Osteocyte (in vitro differentiated cells): Measurements from ENCODE around the gene PRKCE. TPM values are rescaled to one million over a fixed set of nuclear protein-coding genes. Genes with fewer than 3 reads are reported as not detected.

Source experiments
- DNase-seq: peaks from one replicate; pipeline ENCODE4 v3.0.0; 2021; ENCODE audit warnings: mixed read lengths; ENCODE audit not compliant: unreplicated experiment; ENCODE audit errors: extremely low spot score
- H3K27ac Mint-ChIP-seq: one replicate; pipeline ENCODE4 v1.8.0; 2021; ENCODE audit warnings: mild to moderate bottlenecking, mixed read lengths; ENCODE audit not compliant: unreplicated experiment
- H3K27me3 Mint-ChIP-seq: one replicate; pipeline ENCODE4 v1.8.0; 2021; ENCODE audit warnings: mixed read lengths; ENCODE audit not compliant: unreplicated experiment
- H3K36me3 Mint-ChIP-seq: one replicate; pipeline ENCODE4 v1.8.0; 2021; ENCODE audit warnings: mixed read lengths; ENCODE audit not compliant: unreplicated experiment
- H3K4me1 Mint-ChIP-seq: one replicate; pipeline ENCODE4 v1.8.0; 2021; ENCODE audit warnings: mixed read lengths; ENCODE audit not compliant: unreplicated experiment
- H3K4me3 Mint-ChIP-seq: one replicate; pipeline ENCODE4 v1.8.0; 2021; ENCODE audit warnings: mild to moderate bottlenecking, moderate library complexity, mixed read lengths; ENCODE audit not compliant: unreplicated experiment
- H3K9me3 Mint-ChIP-seq: one replicate; pipeline ENCODE4 v1.8.0; 2021; ENCODE audit warnings: mixed read lengths; ENCODE audit not compliant: unreplicated experiment
- total RNA-seq: library from RNA; stranded (reverse); gene quantifications from 2 replicates; pipeline ENCODE4 v1.2.1, GENCODE V29; 2021
- TF ChIP-seq, protein P1 (sequence below): fragments of 200-600 bp; sonication (generic); IDR thresholded peaks from 2 replicates; pipeline ENCODE4 v1.5.0; 2021; ENCODE audit warnings: antibody characterized with exemption, mild to moderate bottlenecking, moderate library complexity

Gene PRKCE
- total RNA-seq, 1 donor from 2014 or later, result 13.8 TPM

DNA sequence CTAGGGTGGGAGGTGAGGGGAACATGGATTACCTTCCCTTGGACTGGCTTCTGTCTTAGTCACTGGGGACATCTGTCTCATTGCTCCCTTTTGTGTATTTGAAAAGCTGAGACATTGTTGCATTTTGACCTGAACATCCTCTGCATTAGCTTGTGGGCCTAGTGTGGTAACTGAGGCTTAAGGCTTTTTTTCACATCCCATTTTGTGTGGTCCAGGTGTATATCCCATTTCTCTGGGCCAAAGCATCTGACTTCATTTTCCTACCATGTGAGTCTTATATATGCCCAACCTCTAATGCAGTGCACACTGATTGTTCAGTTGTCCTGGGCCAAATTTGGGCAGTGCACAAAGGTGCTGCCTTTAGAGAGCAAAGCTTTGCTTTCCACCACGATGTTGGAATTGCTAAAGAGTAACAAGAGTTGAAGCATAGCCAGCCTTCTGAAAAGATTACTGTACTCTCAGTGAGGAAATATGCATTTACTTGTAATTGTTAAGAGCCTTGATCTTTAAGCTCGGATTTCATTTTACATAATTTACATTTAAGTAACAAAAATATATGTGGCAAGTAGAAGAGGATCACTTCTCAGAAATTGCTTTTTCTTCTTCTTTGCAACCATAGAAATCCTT lies 13.3 kb downstream of the PRKCE start:
- TF ChIP-seq, protein P1, sequence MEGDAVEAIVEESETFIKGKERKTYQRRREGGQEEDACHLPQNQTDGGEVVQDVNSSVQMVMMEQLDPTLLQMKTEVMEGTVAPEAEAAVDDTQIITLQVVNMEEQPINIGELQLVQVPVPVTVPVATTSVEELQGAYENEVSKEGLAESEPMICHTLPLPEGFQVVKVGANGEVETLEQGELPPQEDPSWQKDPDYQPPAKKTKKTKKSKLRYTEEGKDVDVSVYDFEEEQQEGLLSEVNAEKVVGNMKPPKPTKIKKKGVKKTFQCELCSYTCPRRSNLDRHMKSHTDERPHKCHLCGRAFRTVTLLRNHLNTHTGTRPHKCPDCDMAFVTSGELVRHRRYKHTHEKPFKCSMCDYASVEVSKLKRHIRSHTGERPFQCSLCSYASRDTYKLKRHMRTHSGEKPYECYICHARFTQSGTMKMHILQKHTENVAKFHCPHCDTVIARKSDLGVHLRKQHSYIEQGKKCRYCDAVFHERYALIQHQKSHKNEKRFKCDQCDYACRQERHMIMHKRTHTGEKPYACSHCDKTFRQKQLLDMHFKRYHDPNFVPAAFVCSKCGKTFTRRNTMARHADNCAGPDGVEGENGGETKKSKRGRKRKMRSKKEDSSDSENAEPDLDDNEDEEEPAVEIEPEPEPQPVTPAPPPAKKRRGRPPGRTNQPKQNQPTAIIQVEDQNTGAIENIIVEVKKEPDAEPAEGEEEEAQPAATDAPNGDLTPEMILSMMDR, result no peak
- no peaks in the 10 kb centered on the region for H3K4me1 Mint-ChIP-seq
- no peaks in the 10 kb centered on the region for H3K9me3 Mint-ChIP-seq
- no peak overlapping the region for H3K27ac Mint-ChIP-seq
- no peak overlapping the region for H3K4me3 Mint-ChIP-seq
- no peaks in the 10 kb centered on the region for H3K27me3 Mint-ChIP-seq
- no peak for DNase-seq
- H3K36me3 Mint-ChIP-seq, result no peaks in the 10 kb centered on the region

DNA sequence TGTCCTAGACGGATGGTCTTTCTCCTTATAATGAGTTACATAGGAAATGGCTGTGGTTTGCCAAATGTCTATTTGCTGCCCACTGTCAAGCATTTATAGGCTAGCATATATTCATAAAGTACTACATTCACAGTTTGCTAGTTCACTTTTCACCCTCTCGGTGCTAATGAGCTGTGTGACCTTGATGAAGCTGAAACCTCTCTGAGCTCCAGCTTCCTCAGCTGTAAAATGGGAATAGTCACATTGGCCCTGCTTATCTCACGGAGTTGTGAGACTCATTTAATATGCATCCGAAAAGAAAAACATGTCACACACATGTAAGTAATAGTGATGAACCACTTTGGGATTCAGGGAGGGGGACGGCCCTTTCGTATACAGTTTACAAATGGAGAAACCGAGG lies 17.0 kb downstream of the PRKCE start:
- Mint-ChIP-seq H3K27ac (no peak overlapping the region), H3K4me3 (no peak overlapping the region), H3K27me3 (no peaks in the 10 kb centered on the region), H3K36me3 (no peaks in the 10 kb centered on the region), H3K9me3 (no peaks in the 10 kb centered on the region), H3K4me1 (no peaks in the 10 kb centered on the region)
- TF ChIP-seq, protein P1, result no peak
- DNase-seq, result no peak

DNA sequence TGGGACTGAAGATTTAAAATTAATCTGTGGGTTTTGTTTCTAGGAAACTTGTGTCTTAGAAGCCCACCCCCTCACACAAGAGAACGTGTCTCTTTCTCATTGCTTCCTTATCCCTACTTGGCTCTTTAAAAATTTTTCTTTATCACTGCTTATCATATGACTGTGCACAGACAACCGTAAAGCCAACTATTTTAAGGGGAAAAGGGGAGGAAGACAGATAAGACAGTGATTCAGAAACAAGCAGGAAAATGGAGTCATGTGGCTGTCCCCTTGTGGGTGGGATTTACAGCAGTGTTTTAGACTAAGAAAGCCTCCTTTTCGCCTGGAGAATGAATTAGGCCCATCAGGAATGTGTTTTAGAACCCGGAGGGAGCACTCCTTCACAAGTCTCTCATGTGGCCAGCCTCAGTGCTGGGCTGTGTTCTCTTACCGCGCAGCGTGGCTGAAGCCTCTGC lies 17.6 kb downstream of the PRKCE start:
- no peak for DNase-seq
- Mint-ChIP-seq H3K4me1 (no peaks in the 10 kb centered on the region), H3K9me3 (no peaks in the 10 kb centered on the region), H3K4me3 (no peak overlapping the region), H3K27me3 (no peaks in the 10 kb centered on the region), H3K36me3 (no peaks in the 10 kb centered on the region), H3K27ac (no peak overlapping the region)
- TF ChIP-seq, protein P1, result no peak

DNA sequence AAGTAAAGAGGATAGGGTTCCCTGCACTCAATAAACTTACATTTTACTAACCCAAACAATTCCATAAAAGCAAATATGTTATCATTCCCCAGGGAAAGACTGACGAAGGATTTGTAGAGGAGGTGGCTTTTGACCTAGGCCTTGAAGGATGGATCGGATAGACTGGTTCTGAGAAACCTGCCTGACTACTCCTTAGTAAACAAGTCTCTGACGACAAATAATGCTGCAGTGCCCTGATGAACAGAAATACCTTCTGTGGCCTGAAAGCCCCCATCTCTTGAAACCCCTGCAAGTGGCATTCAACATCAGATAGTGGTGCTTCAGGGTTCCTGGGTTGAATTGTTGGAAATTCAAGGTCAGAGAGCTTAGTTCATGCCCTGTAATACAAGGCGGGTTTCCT lies 19.2 kb downstream of the PRKCE start:
- DNase-seq, result no peak
- H3K4me3 Mint-ChIP-seq, result no peak overlapping the region
- H3K4me1 Mint-ChIP-seq, result no peaks in the 10 kb centered on the region
- H3K36me3 Mint-ChIP-seq, result no peaks in the 10 kb centered on the region
- no peaks in the 10 kb centered on the region for H3K27me3 Mint-ChIP-seq
- TF ChIP-seq, protein P1, result no peak
- H3K9me3 Mint-ChIP-seq, result no peaks in the 10 kb centered on the region
- no peak overlapping the region for H3K27ac Mint-ChIP-seq

DNA sequence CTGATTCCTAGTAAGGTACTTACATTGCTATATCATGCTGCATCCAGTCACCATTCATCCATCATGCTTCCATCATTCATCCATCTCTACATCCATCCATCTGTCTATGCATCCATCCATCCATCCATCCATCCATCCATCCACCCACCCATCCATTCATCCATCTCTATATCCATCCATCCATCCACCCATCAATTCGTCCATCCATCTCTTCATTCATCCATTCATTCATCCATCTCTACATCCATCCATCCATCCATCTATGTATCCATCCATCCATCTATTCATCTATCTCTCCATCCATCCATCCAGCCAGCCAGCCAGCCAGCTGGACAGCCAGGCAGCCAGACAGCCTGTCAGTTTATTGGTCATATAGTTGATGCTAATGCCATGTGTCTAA lies 20.7 kb downstream of the PRKCE start:
- TF ChIP-seq, protein P1, result no peak
- H3K4me3 Mint-ChIP-seq, result no peak overlapping the region

More for the DNA sequence above, 20.7 kb downstream of the PRKCE start:
- H3K27ac Mint-ChIP-seq, result no peak overlapping the region
- no peaks in the 10 kb centered on the region for H3K27me3 Mint-ChIP-seq
- H3K36me3 Mint-ChIP-seq, result no peaks in the 10 kb centered on the region
- no peaks in the 10 kb centered on the region for H3K9me3 Mint-ChIP-seq
- no peaks in the 10 kb centered on the region for H3K4me1 Mint-ChIP-seq
- no peak for DNase-seq
